Tibial nerve (tissue), 4 donors: ENCODE results near the gene MT2A.

Experiments
- CTCF ChIP-seq, 5 experiments: fragments of 200-600 bp in 3 of 5; fragments of 450-650 bp in 2 of 5; sonication (generic) in 3 of 5; IDR thresholded peaks; one replicate each; pipeline ENCODE4 v1.5.1; 2016 to 2019; ENCODE audit warnings: antibody characterized with exemption in 5 of 5, mild to moderate bottlenecking in 3 of 5, moderate library complexity in 2 of 5
- EP300 ChIP-seq, 2 donors: sonication (generic); formaldehyde crosslinking; IDR thresholded peaks; one replicate each; pipeline ENCODE4 v1.6.1; 2017; ENCODE audit warnings: antibody characterized with exemption in 2 of 2, mild to moderate bottlenecking in 1 of 2
- POLR2A ChIP-seq, 2 donors: fragments of 450-650 bp; IDR thresholded peaks; one replicate each; pipeline ENCODE4 v1.6.1; 2017; ENCODE audit warnings: antibody characterized with exemption in 2 of 2, mild to moderate bottlenecking in 2 of 2, moderate library complexity in 2 of 2

- TF ChIP-seq CTCF (IDR thresholded peaks at IDR 0.05): no peak
- TF ChIP-seq POLR2A (IDR thresholded peaks at IDR 0.05): peak in 1 of 2 donors; percentile 25
- peak; percentile 95 to 98 for TF ChIP-seq EP300 (IDR thresholded peaks at IDR 0.05)
Observed at GRCh38 chr16:56607109-56607618, 1.2 kb upstream of the MT2A start.
